Upper lobe of left lung (tissue), 6 donors: Measurements from ENCODE around the gene CDKAL1. TPM values are rescaled to one million over a fixed set of nuclear protein-coding genes. Genes with fewer than 3 reads are reported as not detected.

Experiments
- ATAC-seq, 2 donors: fragments of 200-7000 bp; cut with Tn5 transposase; one replicate each; pipeline ENCODE4 v1.9.1; 2022; ENCODE audit warnings: mild to moderate bottlenecking in 2 of 2, moderate library complexity in 2 of 2; ENCODE audit not compliant: low FRiP score in 2 of 2
- DNase-seq, 2 donors: peaks; one replicate each; pipeline ENCODE4 v3.0.0-alpha.2; 2019 to 2020
- H3K27ac ChIP-seq, 4 donors: fragments of 200-600 bp; sonication (generic); one replicate each; pipeline ENCODE4 v1.5.1; 2016 to 2019
- H3K27me3 ChIP-seq, 4 donors: fragments of 200-600 bp; sonication (generic); one replicate each; pipeline ENCODE4 v1.5.1; 2017 to 2019
- H3K36me3 ChIP-seq, 4 donors: fragments of 200-600 bp; sonication (generic); one replicate each; pipeline ENCODE4 v1.5.1; 2016 to 2019
- H3K4me1 ChIP-seq, 4 donors: fragments of 200-600 bp; sonication (generic); one replicate each; pipeline ENCODE4 v1.5.1; 2018 to 2019
- H3K4me3 ChIP-seq, 4 donors: fragments of 200-600 bp; sonication (generic); one replicate each; pipeline ENCODE4 v1.5.1; 2017 to 2019; ENCODE audit warnings: mild to moderate bottlenecking in 2 of 4, moderate library complexity in 1 of 4
- H3K9me3 ChIP-seq, 4 donors: fragments of 200-600 bp; sonication (generic); one replicate each; pipeline ENCODE4 v1.5.1; 2018 to 2019
- EP300 ChIP-seq, 4 donors: sonication (generic); formaldehyde crosslinking; IDR thresholded peaks; one replicate each; pipeline ENCODE4 v1.5.1; 2017; ENCODE audit warnings: antibody characterized with exemption in 4 of 4, control low read depth in 2 of 4
- POLR2A ChIP-seq, 4 donors: fragments of 450-650 bp; IDR thresholded peaks; one replicate each; pipeline ENCODE4 v1.5.1; 2016 to 2017; ENCODE audit warnings: antibody characterized with exemption in 4 of 4, mild to moderate bottlenecking in 2 of 4
- POLR2AphosphoS5 ChIP-seq, 2 donors: sonication (generic); formaldehyde crosslinking; IDR thresholded peaks; one replicate each; pipeline ENCODE4 v1.5.1; 2017; ENCODE audit warnings: antibody characterized with exemption in 2 of 2
- WGBS, 2 donors: methylation state at CpG; one replicate each; pipeline ENCODE4 v1.1.5; 2017 to 2018; 5-methylcytosine and 5-hydroxymethylcytosine counted together
- total RNA-seq, 6 donors: library from RNA; depleted of rRNA in 4 of 6; stranded (reverse); fragments of >200 nt in 4 of 6; gene quantifications; one replicate each; pipeline versions ENCODE4 v1.1.0 to v1.2.1, GENCODE V29; 2016 to 2021
- TF ChIP-seq, protein P1 (sequence below), 6 experiments: fragments of 450-650 bp in 4 of 6; fragments of 200-600 bp in 2 of 6; sonication (generic) in 2 of 6; IDR thresholded peaks; one replicate each; pipeline ENCODE4 v1.5.1; 2016 to 2019; ENCODE audit warnings: antibody characterized with exemption in 6 of 6
- donor health status: DM: no; HTN: no; CAD: no; lungs with moderate emphysema.
- donor health status: DM: no; HTN: yes; CAD: no; lungs with severe emphysema.

CDKAL1 gene
- total RNA-seq, 6 donors from 2014 or later: 9.4 to 22.6 (median 13.8) TPM

DNA sequence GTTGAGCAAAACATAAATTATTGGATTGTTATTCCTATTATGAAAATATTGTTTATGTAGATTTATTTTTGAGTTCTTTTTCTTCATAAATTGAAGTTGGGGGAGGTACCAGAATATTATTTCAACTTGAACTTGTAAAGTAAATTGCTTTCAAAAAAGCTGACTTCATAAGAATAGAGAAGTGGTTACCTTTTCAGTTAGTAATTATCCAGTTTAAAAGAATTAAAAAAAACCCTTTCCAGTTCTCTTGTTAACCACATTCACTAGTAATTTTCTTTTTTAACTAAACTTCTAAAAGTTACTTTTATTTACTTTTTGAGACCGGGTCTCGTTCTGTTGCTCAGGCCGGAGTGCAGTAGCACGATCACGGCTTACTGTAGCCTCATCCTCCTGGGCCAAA, 124.3 kb downstream of the CDKAL1 start:
- peaks cover 0 to 5% (median 0%) of the 10 kb centered on the region in 4 donors for H3K36me3 ChIP-seq
- no peak for DNase-seq
- H3K4me1 ChIP-seq: peaks cover 0 to 6% (median 0%) of the 10 kb centered on the region in 4 donors
- TF ChIP-seq POLR2A (IDR thresholded peaks at IDR 0.05): no peak
- TF ChIP-seq, protein P1, sequence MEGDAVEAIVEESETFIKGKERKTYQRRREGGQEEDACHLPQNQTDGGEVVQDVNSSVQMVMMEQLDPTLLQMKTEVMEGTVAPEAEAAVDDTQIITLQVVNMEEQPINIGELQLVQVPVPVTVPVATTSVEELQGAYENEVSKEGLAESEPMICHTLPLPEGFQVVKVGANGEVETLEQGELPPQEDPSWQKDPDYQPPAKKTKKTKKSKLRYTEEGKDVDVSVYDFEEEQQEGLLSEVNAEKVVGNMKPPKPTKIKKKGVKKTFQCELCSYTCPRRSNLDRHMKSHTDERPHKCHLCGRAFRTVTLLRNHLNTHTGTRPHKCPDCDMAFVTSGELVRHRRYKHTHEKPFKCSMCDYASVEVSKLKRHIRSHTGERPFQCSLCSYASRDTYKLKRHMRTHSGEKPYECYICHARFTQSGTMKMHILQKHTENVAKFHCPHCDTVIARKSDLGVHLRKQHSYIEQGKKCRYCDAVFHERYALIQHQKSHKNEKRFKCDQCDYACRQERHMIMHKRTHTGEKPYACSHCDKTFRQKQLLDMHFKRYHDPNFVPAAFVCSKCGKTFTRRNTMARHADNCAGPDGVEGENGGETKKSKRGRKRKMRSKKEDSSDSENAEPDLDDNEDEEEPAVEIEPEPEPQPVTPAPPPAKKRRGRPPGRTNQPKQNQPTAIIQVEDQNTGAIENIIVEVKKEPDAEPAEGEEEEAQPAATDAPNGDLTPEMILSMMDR (IDR thresholded peaks at IDR 0.05): no peak
- no peaks in the 10 kb centered on the region for H3K9me3 ChIP-seq
- H3K27ac ChIP-seq: no peak overlapping the region
- no peak for ATAC-seq
- 95 to 99% methylated on average over 5 of the region's 5 CpGs for WGBS, 2 donors
- H3K27me3 ChIP-seq: no peaks in the 10 kb centered on the region
- no peak overlapping the region for H3K4me3 ChIP-seq

DNA sequence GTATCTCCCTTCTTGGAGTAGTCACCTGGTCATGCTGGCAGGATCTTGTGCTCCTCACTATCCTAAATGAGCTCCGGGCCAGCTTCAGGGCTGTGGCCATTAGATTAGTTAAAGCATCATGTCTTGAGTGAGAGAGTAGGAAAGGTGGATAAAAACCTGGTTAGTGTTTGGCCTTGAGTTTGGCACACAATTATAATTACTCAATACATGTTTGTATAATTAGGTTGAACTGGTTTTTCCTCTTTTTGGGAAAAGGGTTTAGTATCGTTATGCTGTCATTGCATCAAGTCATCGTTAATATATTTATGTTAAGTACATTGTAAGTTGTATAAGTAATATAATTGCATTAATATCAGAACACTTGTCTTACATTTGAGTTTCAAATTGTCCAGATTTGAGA, 126.3 kb downstream of the CDKAL1 start:
- no peaks in the 10 kb centered on the region for H3K9me3 ChIP-seq

DNA sequence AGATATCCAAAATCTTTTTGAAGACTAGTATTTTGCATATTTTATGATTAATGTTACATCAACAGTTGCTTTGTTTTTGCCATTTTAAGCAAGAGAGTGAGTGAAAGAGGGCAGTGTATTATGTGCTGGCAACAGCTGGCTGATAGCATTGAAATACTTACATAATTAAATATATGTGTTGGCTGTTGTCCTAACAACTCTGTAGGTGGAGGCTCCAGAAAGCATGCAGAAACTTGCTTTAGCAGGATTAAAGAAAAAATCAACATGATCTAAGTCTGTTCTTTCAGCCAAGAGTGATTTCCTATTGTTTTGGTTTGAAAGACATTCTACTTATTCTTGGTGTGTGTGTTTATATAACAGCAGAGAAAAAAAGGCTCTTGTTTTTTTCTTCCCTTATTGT, 127.5 kb downstream of the CDKAL1 start:
- H3K4me1 ChIP-seq: peaks cover 0 to 6% (median 0%) of the 10 kb centered on the region in 4 donors
- no peaks in the 10 kb centered on the region for H3K36me3 ChIP-seq
- no peak overlapping the region for H3K4me3 ChIP-seq
- no peaks in the 10 kb centered on the region for H3K27me3 ChIP-seq
- DNase-seq (no peak), ATAC-seq (no peak)
- H3K9me3 ChIP-seq: no peaks in the 10 kb centered on the region
- no peak overlapping the region for H3K27ac ChIP-seq
- TF ChIP-seq, protein P1 (IDR thresholded peaks at IDR 0.05): no peak
- no peak for TF ChIP-seq POLR2AphosphoS5 (IDR thresholded peaks at IDR 0.05)
- no peak for TF ChIP-seq POLR2A (IDR thresholded peaks at IDR 0.05)
- TF ChIP-seq EP300 (IDR thresholded peaks at IDR 0.05): no peak

More for the DNA sequence above, 126.3 kb downstream of the CDKAL1 start:
- no peak overlapping the region for H3K4me3 ChIP-seq
- H3K36me3 ChIP-seq: no peaks in the 10 kb centered on the region
- no peaks in the 10 kb centered on the region for H3K27me3 ChIP-seq
- no peak for TF ChIP-seq EP300 (IDR thresholded peaks at IDR 0.05)
- no peak for TF ChIP-seq POLR2AphosphoS5 (IDR thresholded peaks at IDR 0.05)
- TF ChIP-seq, protein P1 (IDR thresholded peaks at IDR 0.05): no peak
- no peak for TF ChIP-seq POLR2A (IDR thresholded peaks at IDR 0.05)
- H3K27ac ChIP-seq: no peak overlapping the region
- WGBS, 2 donors: 64% methylated on average over 3 of the region's 3 CpGs
- DNase-seq (no peak), ATAC-seq (no peak)
- peaks cover 0 to 6% (median 0%) of the 10 kb centered on the region in 4 donors for H3K4me1 ChIP-seq

DNA sequence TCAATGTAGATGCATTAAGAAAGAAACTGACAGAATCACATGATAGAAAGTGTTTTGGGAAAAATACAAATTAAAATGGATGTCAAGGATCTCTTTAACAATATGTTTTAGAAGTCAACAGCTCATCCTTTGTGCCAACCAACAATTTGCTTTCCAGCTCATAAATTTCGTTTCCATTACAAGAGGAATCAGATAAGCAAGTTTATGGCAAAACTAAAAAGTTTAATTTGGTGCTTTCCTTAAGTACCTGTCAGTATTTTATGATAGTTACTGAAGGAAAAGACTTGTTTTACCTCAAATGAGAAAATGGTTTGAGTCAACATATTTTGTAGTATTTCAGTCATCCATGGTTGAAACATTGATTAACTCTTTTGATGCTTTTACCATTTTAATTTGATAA, 130.0 kb downstream of the CDKAL1 start:
- Histone ChIP-seq H3K9me3 (no peaks in the 10 kb centered on the region), H3K4me1 (peaks cover 0 to 12% (median 2%) of the 10 kb centered on the region in 4 donors), H3K27me3 (no peaks in the 10 kb centered on the region), H3K27ac (no peak overlapping the region), H3K36me3 (no peaks in the 10 kb centered on the region), H3K4me3 (no peak overlapping the region)
- TF ChIP-seq, protein P1 (IDR thresholded peaks at IDR 0.05): no peak
- TF ChIP-seq EP300 (IDR thresholded peaks at IDR 0.05) (no peak), POLR2A (IDR thresholded peaks at IDR 0.05) (no peak), POLR2AphosphoS5 (IDR thresholded peaks at IDR 0.05) (no peak)
- ATAC-seq (no peak), DNase-seq (no peak)
- 88 to 95% methylated on average over 1 of the region's 1 CpG for WGBS, 2 donors

DNA sequence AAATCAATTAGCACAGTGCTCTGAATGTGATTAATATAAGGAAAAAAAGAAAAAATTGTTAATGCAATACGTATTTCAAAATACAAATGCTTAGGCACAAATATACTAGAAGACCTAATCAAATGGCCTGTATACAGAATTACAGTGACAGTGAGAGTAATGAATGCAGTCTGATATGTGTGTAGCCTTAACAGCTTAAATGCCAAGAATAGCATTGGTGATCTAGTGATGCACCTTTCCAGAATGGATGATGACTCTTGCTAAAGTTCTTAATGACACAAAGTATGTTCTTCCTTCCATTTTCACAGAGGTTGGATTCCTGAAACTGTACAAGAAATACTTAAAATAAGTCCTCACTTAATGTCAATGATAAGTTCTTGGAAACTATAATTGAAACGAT, 131.0 kb downstream of the CDKAL1 start:
- no peak for ATAC-seq
- TF ChIP-seq POLR2A (IDR thresholded peaks at IDR 0.05): no peak
- TF ChIP-seq POLR2AphosphoS5 (IDR thresholded peaks at IDR 0.05): no peak
- TF ChIP-seq EP300 (IDR thresholded peaks at IDR 0.05): no peak
- TF ChIP-seq, protein P1 (IDR thresholded peaks at IDR 0.05): no peak
- Histone ChIP-seq H3K9me3 (no peaks in the 10 kb centered on the region), H3K4me1 (peaks cover 0 to 12% (median 2%) of the 10 kb centered on the region in 4 donors), H3K27me3 (no peaks in the 10 kb centered on the region), H3K36me3 (no peaks in the 10 kb centered on the region), H3K27ac (no peak overlapping the region), H3K4me3 (no peak overlapping the region)
- no peak for DNase-seq
- 65 to 70% methylated on average over 2 of the region's 2 CpGs for WGBS, 2 donors
